Stimulated activated CD4-positive, alpha-beta T cell treated with anti-CD3 and anti-CD28 coated beads, Interleukin-12 subunit alpha, Interleukin-12 subunit beta, amount 100 ng/mL, for 48 hours (primary cell): ENCODE results near the gene WDTC1.

Experiments
- DNase-seq, 3 donors: peaks; one replicate each; pipeline ENCODE4 v3.0.0-alpha.2; 2020; ENCODE audit warnings: low read depth in 2 of 3, low spot score in 1 of 3

Gene WDTC1

GRCh38 chr1:27351541-27352107, 117.2 kb downstream of the WDTC1 start:
- DNase-seq = no peak

GRCh38 chr1:27353166-27353565, 118.7 kb downstream of the WDTC1 start:
- DNase-seq = no peak

- no peak for DNase-seq
Observed at GRCh38 chr1:27353629-27354028, 119.2 kb downstream of the WDTC1 start.

GRCh38 chr1:27355683-27356082, 121.3 kb downstream of the WDTC1 start:
- DNase-seq = no peak

GRCh38 chr1:27356277-27356618, 121.8 kb downstream of the WDTC1 start:
- DNase-seq = no peak

- no peak for DNase-seq
Observed at GRCh38 chr1:27356619-27357280, 122.3 kb downstream of the WDTC1 start.

- peak; percentile 70 to 84 (median 75) for DNase-seq
Observed at GRCh38 chr1:27357281-27358037, 123.0 kb downstream of the WDTC1 start.
